Measurements from ENCODE around the gene TDP1. TPM values are rescaled to one million over a fixed set of nuclear protein-coding genes. Genes with fewer than 3 reads are reported as not detected.

The TDP1 gene
- total and polyA plus RNA-seq, 2 of the 13 experiments (the other 11 are each of a cell fraction or from before 2014, with no cell fraction given): 16.4 to 31.2 TPM

- TF ChIP-seq HMGXB3 (CRISPR knock-in tag; IDR thresholded peaks at IDR 0.05; ENCODE audit: borderline replicate concordance) (0 out of 2 replicates have a peak, but pooled peaks have one; percentile 77), HBP1 (CRISPR knock-in tag; IDR thresholded peaks at IDR 0.05; ENCODE audit: low read depth) (0 out of 2 replicates have a peak, but pooled peaks have one; percentile 16), ZSCAN9 (CRISPR knock-in tag; IDR thresholded peaks at IDR 0.05; ENCODE audit: borderline replicate concordance) (peak; percentile 65; the same call in 1 of the 2 replicates), MAX (IDR thresholded peaks at IDR 0.05) (peak; percentile 54), FUBP1 (CRISPR knock-in tag; IDR thresholded peaks at IDR 0.05; ENCODE audit: borderline replicate concordance) (no peak), TRIM22 (IDR thresholded peaks at IDR 0.05) (no peak), ZNF382 (CRISPR knock-in tag; IDR thresholded peaks at IDR 0.05; ENCODE audit: borderline replicate concordance) (no peak), ZNF746 (CRISPR knock-in tag; IDR thresholded peaks at IDR 0.05) (no peak), CREM (IDR thresholded peaks at IDR 0.05) (no peak), CREM (CRISPR knock-in tag; IDR thresholded peaks at IDR 0.05) (no peak), RBM39 (IDR thresholded peaks at IDR 0.05; ENCODE audit: low read depth, low read length, poor library complexity, severe bottlenecking) (peak; percentile 86), ZNF451 (CRISPR knock-in tag; IDR thresholded peaks at IDR 0.05) (peak; percentile 57; the same call in 1 of the 2 replicates), TAF1 (CRISPR knock-in tag; IDR thresholded peaks at IDR 0.05) (peak; percentile 79), MIER2 (CRISPR knock-in tag; IDR thresholded peaks at IDR 0.05) (0 out of 2 replicates have a peak, but pooled peaks have one; percentile 19), ZNF431 (CRISPR knock-in tag; IDR thresholded peaks at IDR 0.05; ENCODE audit: borderline replicate concordance, low read depth) (peak; percentile 70; the same call in 1 of the 2 replicates), ZNF441 (CRISPR knock-in tag; IDR thresholded peaks at IDR 0.05; ENCODE audit: borderline replicate concordance) (no peak; the same call in none of the 2 replicates), LBX2 (CRISPR knock-in tag; IDR thresholded peaks at IDR 0.05; ENCODE audit: borderline replicate concordance) (no peak), ZC3H4 (CRISPR knock-in tag; IDR thresholded peaks at IDR 0.05; ENCODE audit: borderline replicate concordance) (no peak)
These were observed at the start of gene TDP1 (continued) for GRCh38 chr14:89955745-89956660.

Measured in HepG2 (cell line).